GM23248 (cell line): ENCODE measurements around the gene RAD51B. TPM values are rescaled to one million over a fixed set of nuclear protein-coding genes. Genes with fewer than 3 reads are reported as not detected.

Experiments used
- DNase-seq: peaks from one replicate; pipeline ENCODE4 v3.0.0-alpha.2; 2015
- H2AFZ ChIP-seq: fragments of 200-600 bp; sonication (generic); 2 replicates; pipeline ENCODE4 v1.6.1; 2016; ENCODE audit warnings: antibody characterized with exemption
- H3F3A ChIP-seq: fragments of 200-600 bp; sonication (generic); 2 replicates; pipeline ENCODE4 v1.6.1; 2016; ENCODE audit warnings: mild to moderate bottlenecking, antibody characterized with exemption, mixed run types; ENCODE audit not compliant: insufficient read depth
- H3K27ac ChIP-seq: fragments of 200-600 bp; sonication (generic); 2 replicates; pipeline ENCODE4 v1.5.1; 2016; ENCODE audit warnings: mild to moderate bottlenecking
- H3K27me3 ChIP-seq: fragments of 200-600 bp; sonication (generic); replicated peaks from 2 replicates; pipeline ENCODE4 v1.6.1; 2016; ENCODE audit warnings: mild to moderate bottlenecking; ENCODE audit not compliant: insufficient read depth
- H3K36me3 ChIP-seq: fragments of 200-600 bp; sonication (generic); 2 replicates; pipeline ENCODE4 v1.6.1; 2016; ENCODE audit warnings: low read depth, mild to moderate bottlenecking
- H3K4me1 ChIP-seq: fragments of 200-600 bp; sonication (generic); 2 replicates; pipeline ENCODE4 v1.6.1; 2016; ENCODE audit warnings: mild to moderate bottlenecking; ENCODE audit not compliant: insufficient read depth
- H3K4me2 ChIP-seq: fragments of 200-600 bp; sonication (generic); one replicate; pipeline ENCODE4 v1.6.1; 2016; ENCODE audit warnings: mild to moderate bottlenecking; ENCODE audit not compliant: unreplicated experiment
- H3K4me3 ChIP-seq: fragments of 200-600 bp; sonication (generic); 2 replicates; pipeline ENCODE4 v1.5.1; 2016; ENCODE audit warnings: mild to moderate bottlenecking
- H3K79me2 ChIP-seq: fragments of 200-600 bp; sonication (generic); 2 replicates; pipeline ENCODE4 v1.6.1; 2016; ENCODE audit warnings: mild to moderate bottlenecking; ENCODE audit not compliant: insufficient read depth
- H3K9ac ChIP-seq: fragments of 200-600 bp; sonication (generic); 2 replicates; pipeline ENCODE4 v1.6.1; 2016; ENCODE audit warnings: mild to moderate bottlenecking
- H3K9me2 ChIP-seq: fragments of 200-600 bp; sonication (generic); 2 replicates; pipeline ENCODE4 v1.6.1; 2016; ENCODE audit warnings: mixed run types, mild to moderate bottlenecking, moderate library complexity; ENCODE audit not compliant: insufficient read depth
- H3K9me3 ChIP-seq: fragments of 200-600 bp; sonication (generic); one replicate; pipeline ENCODE4 v1.6.1; 2017; ENCODE audit warnings: low read depth
- H4K20me1 ChIP-seq: fragments of 200-600 bp; sonication (generic); 2 replicates; pipeline ENCODE4 v1.6.0; 2016; ENCODE audit not compliant: insufficient read depth
- EZH2 ChIP-seq: fragments of 200-600 bp; sonication (generic); IDR thresholded peaks from 2 replicates; pipeline ENCODE4 v1.6.1; 2018; ENCODE audit warnings: antibody characterized with exemption, mild to moderate bottlenecking; ENCODE audit not compliant: insufficient read depth, poor library complexity, severe bottlenecking
- EZH2phosphoT487 ChIP-seq: fragments of 200-600 bp; sonication (generic); IDR thresholded peaks from 2 replicates; pipeline ENCODE4 v1.6.1; 2018; ENCODE audit warnings: antibody characterized with exemption, moderate library complexity, mild to moderate bottlenecking, low read depth; ENCODE audit not compliant: insufficient read depth
- WGBS, 2 experiments: methylation state at CpG; one replicate each; pipeline ENCODE4 v1.1.6; 2015 to 2017; ENCODE audit warnings: low lambda C conversion rate in 2 of 2, low coverage in 1 of 2; ENCODE audit errors: missing lambda C conversion rate in 2 of 2; 5-methylcytosine and 5-hydroxymethylcytosine counted together
- in situ Hi-C: fragments of 300-500 bp; cut with MboI; formaldehyde crosslinking; loops from 2 replicates; pipeline ENCODE4 v1.15.0; 2020
- polyA plus RNA-seq: library from polyadenylated mRNA; unstranded; fragments of >200 nt; fragmentation: Nextera tagmentation; extraction: Ambion mirVana; gene quantifications from 2 replicates; pipeline ENCODE4 v1.2.1, GENCODE V29; 2016
- total RNA-seq: library from RNA; depleted of rRNA; stranded (reverse); fragments of >200 nt; shearing (Covaris generic); gene quantifications from 2 replicates; pipeline ENCODE4 v1.2.3, GENCODE V29; 2014

Gene RAD51B
- total and polyA plus RNA-seq, 2 experiments from 2014 or later = 4.0 to 8.8 TPM

- peak; percentile 25 for DNase-seq
- Histone ChIP-seq H3K27ac (no peak overlapping the region), H3K9ac (no peak overlapping the region), H4K20me1 (no peaks in the 10 kb centered on the region), H3K9me3 (no peaks in the 10 kb centered on the region), H3K79me2 (no peaks in the 10 kb centered on the region), H3K4me2 (no peak overlapping the region), H3K4me3 (no peak overlapping the region), H2AFZ (peak overlapping the region; percentile 82), H3K36me3 (no peaks in the 10 kb centered on the region), H3K27me3 (no peaks in the 10 kb centered on the region), H3K9me2 (no peaks in the 10 kb centered on the region), H3K4me1 (no peaks in the 10 kb centered on the region; the same call in 1 of the 2 replicates), H3F3A (no peaks in the 10 kb centered on the region)
- in situ Hi-C loops = no loop called here
- WGBS, 2 experiments = 29 to 32% methylated on average over 7 of the region's 7 CpGs
- TF ChIP-seq EZH2phosphoT487 = no peak
- TF ChIP-seq EZH2 = no peak
Observed at GRCh38 chr14:68736471-68736871, 916.9 kb downstream of the RAD51B start.

GRCh38 chr14:68737086-68737485 lies 917.5 kb downstream of the RAD51B start:
- Histone ChIP-seq H3K27me3 (no peaks in the 10 kb centered on the region), H3K9ac (no peak overlapping the region), H3K4me3 (no peak overlapping the region), H4K20me1 (no peaks in the 10 kb centered on the region), H3K79me2 (no peaks in the 10 kb centered on the region), H3K4me1 (no peaks in the 10 kb centered on the region; the same call in 1 of the 2 replicates), H3F3A (no peaks in the 10 kb centered on the region), H3K4me2 (no peak overlapping the region), H3K9me3 (no peaks in the 10 kb centered on the region), H3K36me3 (no peaks in the 10 kb centered on the region), H2AFZ (no peak overlapping the region), H3K9me2 (no peaks in the 10 kb centered on the region), H3K27ac (no peak overlapping the region)
- TF ChIP-seq EZH2phosphoT487 (no peak), EZH2 (no peak)
- in situ Hi-C loops = no loop called here
- 96 to 100% methylated on average over 1 of the region's 1 CpG for WGBS, 2 experiments
- no peak for DNase-seq

GRCh38 chr14:68738559-68738958 lies 919.0 kb downstream of the RAD51B start:
- no peak overlapping the region for H3K4me2 ChIP-seq

GRCh38 chr14:68739701-68740100 lies 920.1 kb downstream of the RAD51B start:
- Histone ChIP-seq H3K9ac (no peak overlapping the region), H3K9me2 (no peaks in the 10 kb centered on the region), H3K27me3 (no peaks in the 10 kb centered on the region), H3K4me2 (no peak overlapping the region), H3K79me2 (no peaks in the 10 kb centered on the region), H3F3A (no peaks in the 10 kb centered on the region), H3K9me3 (no peaks in the 10 kb centered on the region), H3K27ac (no peak overlapping the region), H3K4me3 (no peak overlapping the region), H3K36me3 (no peaks in the 10 kb centered on the region), H4K20me1 (no peaks in the 10 kb centered on the region), H3K4me1 (no peaks in the 10 kb centered on the region; the same call in 1 of the 2 replicates), H2AFZ (no peak overlapping the region)
- DNase-seq = no peak
- 96 to 99% methylated on average over 7 of the region's 7 CpGs for WGBS, 2 experiments
- in situ Hi-C loops = no loop called here
- TF ChIP-seq EZH2 (no peak), EZH2phosphoT487 (no peak)

More at GRCh38 chr14:68738559-68738958, 919.0 kb downstream of the RAD51B start:
- Histone ChIP-seq H3K9me2 (no peaks in the 10 kb centered on the region), H4K20me1 (no peaks in the 10 kb centered on the region), H3K27me3 (no peaks in the 10 kb centered on the region), H3K27ac (no peak overlapping the region), H3K4me1 (no peaks in the 10 kb centered on the region; the same call in 1 of the 2 replicates), H3K4me3 (no peak overlapping the region), H3K9me3 (no peaks in the 10 kb centered on the region), H3K36me3 (no peaks in the 10 kb centered on the region), H3K9ac (no peak overlapping the region), H2AFZ (no peak overlapping the region), H3F3A (no peaks in the 10 kb centered on the region), H3K79me2 (no peaks in the 10 kb centered on the region)
- no peak for TF ChIP-seq EZH2
- TF ChIP-seq EZH2phosphoT487 = no peak
- in situ Hi-C loops = no loop called here
- WGBS, 2 experiments = 80 to 94% methylated on average over 4 of the region's 4 CpGs
- no peak for DNase-seq
